NCI-H1436 treated with DMSO at 0.1 percent for 48 hours (cell line): ENCODE measurements around the gene DDX10.

ENCODE experiments used
- DNase-seq: peaks from one replicate; lab custom pipeline; 2025; lab: John Stamatoyannopoulos, UW

The DDX10 gene

GRCh38 chr11:108944471-108945178 lies 279.8 kb downstream of the DDX10 start:
- no peak for DNase-seq

- DNase-seq: no peak
Measured at GRCh38 chr11:108945341-108945740, 280.5 kb downstream of the DDX10 start.

GRCh38 chr11:108947654-108948570 lies 283.0 kb downstream of the DDX10 start:
- no peak for DNase-seq

GRCh38 chr11:108958368-108959104 lies 293.7 kb downstream of the DDX10 start:
- DNase-seq: no peak

- no peak for DNase-seq
Measured at GRCh38 chr11:108959105-108959761, 294.4 kb downstream of the DDX10 start.

- DNase-seq: no peak
Measured at GRCh38 chr11:108959874-108960273, 295.0 kb downstream of the DDX10 start.

- no peak for DNase-seq
Measured at GRCh38 chr11:108960501-108960900, 295.6 kb downstream of the DDX10 start.

- DNase-seq: no peak
Measured at GRCh38 chr11:108961095-108961494, 296.2 kb downstream of the DDX10 start.

- DNase-seq: no peak
Measured at GRCh38 chr11:108963118-108963517, 298.2 kb downstream of the DDX10 start.

GRCh38 chr11:108965306-108966001 lies 300.6 kb downstream of the DDX10 start:
- DNase-seq: no peak

GRCh38 chr11:108966206-108966605 lies 301.3 kb downstream of the DDX10 start:
- no peak for DNase-seq

GRCh38 chr11:108966978-108967377 lies 302.1 kb downstream of the DDX10 start:
- DNase-seq: no peak

GRCh38 chr11:108967571-108967970 lies 302.7 kb downstream of the DDX10 start:
- DNase-seq: no peak

GRCh38 chr11:108970221-108970991 lies 305.5 kb downstream of the DDX10 start:
- no peak for DNase-seq

- DNase-seq: no peak
Measured at GRCh38 chr11:108973402-108974162, 308.7 kb downstream of the DDX10 start.

GRCh38 chr11:108975026-108975425 lies 310.2 kb downstream of the DDX10 start:
- no peak for DNase-seq

- no peak for DNase-seq
Measured at GRCh38 chr11:108975641-108976071, 310.8 kb downstream of the DDX10 start.

- no peak for DNase-seq
Measured at GRCh38 chr11:108983636-108984420, 319.0 kb downstream of the DDX10 start.

GRCh38 chr11:108984523-108984922 lies 319.7 kb downstream of the DDX10 start:
- no peak for DNase-seq
